Retinal pigment epithelial cell (primary cell): ENCODE measurements around the gene STK38.

Experiments
- DNase-seq: peaks from one replicate; pipeline ENCODE4 v3.0.0-alpha.2; 2010; ENCODE audit warnings: low read depth
- H3K4me3 ChIP-seq: 2 replicates; pipeline ENCODE4 v1.5.1; 2011; ENCODE audit warnings: mild to moderate bottlenecking, low read length, control low read depth, moderate library complexity
- TF ChIP-seq, protein P1 (sequence below): conservative IDR thresholded peaks from 2 replicates; pipeline ENCODE4 v1.5.1; 2011; ENCODE audit warnings: low read depth, low read length, control low read depth, inconsistent platforms

The STK38 gene

DNA sequence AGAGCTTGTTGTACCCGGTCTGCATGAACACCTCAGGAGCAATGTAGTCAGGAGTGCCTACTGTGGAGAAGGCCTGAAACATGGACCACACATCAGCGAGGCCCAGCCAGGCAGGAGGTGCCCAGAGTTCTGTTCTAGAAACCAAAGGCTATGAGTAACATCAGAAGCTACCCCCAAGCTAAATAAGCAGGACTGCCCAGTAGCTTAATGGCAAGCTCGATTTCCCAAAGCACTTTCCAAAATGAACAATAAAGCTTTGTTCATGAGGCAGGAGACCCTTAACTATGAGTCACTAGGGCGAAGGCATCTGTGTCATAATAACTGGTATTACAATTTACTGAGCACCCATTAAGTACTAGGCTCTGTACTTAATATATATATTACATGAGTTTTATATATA is 47.4 kb downstream of the STK38 start:
- no peak overlapping the region for H3K4me3 ChIP-seq
- DNase-seq = no peak
- TF ChIP-seq, protein P1, sequence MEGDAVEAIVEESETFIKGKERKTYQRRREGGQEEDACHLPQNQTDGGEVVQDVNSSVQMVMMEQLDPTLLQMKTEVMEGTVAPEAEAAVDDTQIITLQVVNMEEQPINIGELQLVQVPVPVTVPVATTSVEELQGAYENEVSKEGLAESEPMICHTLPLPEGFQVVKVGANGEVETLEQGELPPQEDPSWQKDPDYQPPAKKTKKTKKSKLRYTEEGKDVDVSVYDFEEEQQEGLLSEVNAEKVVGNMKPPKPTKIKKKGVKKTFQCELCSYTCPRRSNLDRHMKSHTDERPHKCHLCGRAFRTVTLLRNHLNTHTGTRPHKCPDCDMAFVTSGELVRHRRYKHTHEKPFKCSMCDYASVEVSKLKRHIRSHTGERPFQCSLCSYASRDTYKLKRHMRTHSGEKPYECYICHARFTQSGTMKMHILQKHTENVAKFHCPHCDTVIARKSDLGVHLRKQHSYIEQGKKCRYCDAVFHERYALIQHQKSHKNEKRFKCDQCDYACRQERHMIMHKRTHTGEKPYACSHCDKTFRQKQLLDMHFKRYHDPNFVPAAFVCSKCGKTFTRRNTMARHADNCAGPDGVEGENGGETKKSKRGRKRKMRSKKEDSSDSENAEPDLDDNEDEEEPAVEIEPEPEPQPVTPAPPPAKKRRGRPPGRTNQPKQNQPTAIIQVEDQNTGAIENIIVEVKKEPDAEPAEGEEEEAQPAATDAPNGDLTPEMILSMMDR = no peak

DNA sequence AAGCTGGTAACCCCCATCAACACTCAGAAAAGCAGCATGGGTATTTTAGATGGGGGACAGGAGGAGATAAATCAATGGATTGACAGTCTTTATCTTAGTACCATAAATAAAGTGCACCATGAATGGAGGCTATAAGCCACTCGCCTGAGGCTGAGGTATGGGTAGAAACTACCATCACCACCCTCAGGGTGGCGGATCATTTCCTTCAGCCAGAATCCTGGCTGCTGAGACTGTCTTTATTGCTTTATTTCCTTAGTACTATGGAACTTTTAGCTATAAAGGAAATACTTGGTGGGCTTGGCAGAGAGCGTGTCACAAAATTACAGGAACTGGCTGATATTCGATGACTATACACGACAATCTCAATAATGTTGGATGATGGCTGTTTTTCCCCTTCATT is 52.2 kb downstream of the STK38 start:
- DNase-seq = no peak
- TF ChIP-seq, protein P1 = no peak
- H3K4me3 ChIP-seq = no peak overlapping the region

DNA sequence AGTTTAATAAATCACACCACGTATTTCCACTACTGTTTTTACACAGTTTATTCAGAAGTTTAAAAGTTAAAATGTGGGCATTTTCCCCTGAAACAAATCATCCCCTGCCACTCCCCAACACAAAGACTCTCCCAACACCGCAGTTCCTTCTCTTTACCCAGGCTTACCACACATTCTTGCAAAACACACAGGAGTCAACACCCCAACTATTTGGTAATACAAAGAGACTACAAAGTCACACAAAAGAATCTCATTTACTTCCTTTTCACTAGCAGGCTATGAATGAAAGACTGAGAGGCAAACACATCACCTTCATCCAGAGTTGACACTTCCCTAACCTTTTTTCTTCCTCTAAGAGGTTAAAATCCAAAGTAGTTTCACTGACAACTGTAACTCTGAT is 53.4 kb downstream of the STK38 start:
- no peak for DNase-seq
- TF ChIP-seq, protein P1 = no peak

DNA sequence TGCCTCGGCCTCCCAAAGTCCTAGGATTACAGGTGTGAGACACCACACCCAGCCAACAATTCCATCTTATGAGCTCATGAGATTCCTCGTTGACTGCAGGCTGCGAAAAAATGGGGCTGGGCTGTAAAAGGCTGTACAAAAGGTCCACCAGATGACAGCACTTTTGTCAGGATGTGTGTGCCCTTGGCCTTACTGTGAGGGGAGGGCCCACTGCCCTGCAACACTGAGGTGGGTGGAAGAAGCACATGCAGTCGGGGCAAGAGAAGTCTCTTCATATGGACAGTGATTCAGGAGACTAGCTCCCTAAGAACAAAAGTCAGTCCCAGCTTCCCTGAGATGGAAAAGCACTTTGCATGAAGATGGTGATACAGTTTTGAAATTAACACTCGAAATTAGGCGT is 54.0 kb downstream of the STK38 start:
- TF ChIP-seq, protein P1 = no peak
- no peak for DNase-seq
- H3K4me3 ChIP-seq = no peak overlapping the region

More for the DNA sequence above, 53.4 kb downstream of the STK38 start:
- H3K4me3 ChIP-seq = no peak overlapping the region

DNA sequence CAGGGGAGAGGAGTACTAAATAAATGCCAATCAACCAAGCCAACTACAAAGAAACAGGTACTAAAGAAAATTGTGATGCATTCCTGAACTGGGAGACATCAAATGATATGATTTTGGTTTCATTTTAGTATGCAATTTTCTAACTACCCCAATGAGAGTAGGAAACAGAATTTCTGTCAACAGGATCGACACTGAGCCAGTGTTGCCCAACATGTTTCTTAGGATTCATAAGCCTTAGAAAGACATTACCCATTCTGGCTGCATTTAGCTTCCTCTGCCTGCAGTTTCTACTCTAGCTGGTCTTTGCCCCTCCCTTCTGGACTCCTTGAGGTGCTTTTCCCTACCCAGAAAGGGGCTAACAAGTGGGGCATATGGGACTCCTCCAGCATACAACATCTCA is 54.7 kb downstream of the STK38 start:
- H3K4me3 ChIP-seq = no peak overlapping the region
- DNase-seq = no peak
- TF ChIP-seq, protein P1 = no peak

DNA sequence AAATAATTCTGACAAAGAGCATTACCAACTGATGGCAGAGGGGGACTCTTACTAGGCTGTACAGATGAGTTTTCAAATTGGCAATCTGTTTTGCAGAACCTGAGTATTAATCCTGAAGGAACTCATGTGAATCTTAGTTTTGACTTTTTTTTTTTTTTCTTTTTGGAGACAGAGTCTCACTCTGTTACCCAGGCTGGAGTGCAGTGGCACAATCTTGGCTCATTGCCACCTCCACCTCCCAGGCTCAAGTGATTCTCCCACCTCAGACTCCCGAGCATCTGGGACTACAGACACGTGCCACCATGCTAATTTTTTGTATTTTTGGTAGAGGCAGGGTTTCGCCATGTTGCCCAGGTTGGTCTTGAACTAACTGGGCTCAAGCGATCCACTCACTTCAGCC is 55.2 kb downstream of the STK38 start:
- no peak for DNase-seq
- no peak overlapping the region for H3K4me3 ChIP-seq
- TF ChIP-seq, protein P1 = no peak

DNA sequence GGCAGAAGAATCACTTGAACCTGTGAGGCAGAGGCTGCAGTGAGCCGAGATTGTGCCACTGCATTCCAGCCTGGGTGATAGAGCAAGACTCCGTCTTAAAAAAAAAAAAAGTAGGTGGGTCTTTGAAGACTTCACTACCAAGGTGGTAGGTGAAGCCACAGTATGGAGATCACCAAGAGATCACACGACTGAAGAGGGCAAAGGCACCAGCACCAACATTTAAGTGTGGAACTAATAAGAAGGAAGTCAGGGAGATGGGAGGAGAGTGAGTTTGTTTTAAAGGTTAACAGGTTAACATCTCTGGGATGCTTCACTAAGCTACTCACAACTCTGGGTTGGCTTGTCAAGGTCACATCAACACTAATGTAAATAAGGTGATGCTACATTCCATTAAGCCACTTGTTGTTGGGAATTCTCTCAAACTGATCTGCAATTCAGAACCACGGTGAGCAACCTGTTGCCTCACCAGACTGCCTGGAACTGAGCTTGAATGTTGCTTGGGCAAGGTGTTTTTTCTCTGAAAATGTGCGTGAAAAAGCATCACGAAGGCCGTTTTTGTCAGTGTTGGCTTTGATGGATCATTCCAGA is 55.8 kb downstream of the STK38 start:
- TF ChIP-seq, protein P1 = no peak
- no peak overlapping the region for H3K4me3 ChIP-seq

More for the DNA sequence above, 55.8 kb downstream of the STK38 start:
- no peak for DNase-seq
